GM18867 (cell line): ENCODE results near the gene NR1H2.
A peak's percentile ranks its signal among the peaks of the same experiment; 100 is the strongest.
"Not testable (repeated sequence)": the region's sequence is repeated elsewhere in the genome, so short reads cannot be mapped to it uniquely, and the experiment has no call there.

Experiments
- ATAC-seq: cut with Tn5 transposase; IDR thresholded peaks from one replicate; pipeline ENCODE4 v1.9.1; 2021; ENCODE audit warnings: mild to moderate bottlenecking, moderate library complexity; ENCODE audit not compliant: unreplicated experiment

Gene NR1H2

DNA sequence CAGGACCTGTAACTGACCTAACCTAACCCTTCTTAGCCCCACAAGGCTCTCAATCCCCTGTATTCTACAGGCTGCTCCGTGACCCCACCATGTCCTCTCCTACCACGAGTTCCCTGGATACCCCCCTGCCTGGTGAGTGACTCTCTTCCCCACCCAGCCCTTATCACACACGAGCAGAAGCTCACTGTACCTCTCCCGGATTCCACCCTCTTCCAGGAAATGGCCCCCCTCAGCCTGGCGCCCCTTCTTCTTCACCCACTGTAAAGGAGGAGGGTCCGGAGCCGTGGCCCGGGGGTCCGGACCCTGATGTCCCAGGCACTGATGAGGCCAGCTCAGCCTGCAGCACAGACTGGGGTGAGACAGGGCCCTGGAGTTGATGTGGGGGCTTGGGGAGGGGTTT lies 1.3 kb downstream of the NR1H2 start:
- no peak for ATAC-seq

DNA sequence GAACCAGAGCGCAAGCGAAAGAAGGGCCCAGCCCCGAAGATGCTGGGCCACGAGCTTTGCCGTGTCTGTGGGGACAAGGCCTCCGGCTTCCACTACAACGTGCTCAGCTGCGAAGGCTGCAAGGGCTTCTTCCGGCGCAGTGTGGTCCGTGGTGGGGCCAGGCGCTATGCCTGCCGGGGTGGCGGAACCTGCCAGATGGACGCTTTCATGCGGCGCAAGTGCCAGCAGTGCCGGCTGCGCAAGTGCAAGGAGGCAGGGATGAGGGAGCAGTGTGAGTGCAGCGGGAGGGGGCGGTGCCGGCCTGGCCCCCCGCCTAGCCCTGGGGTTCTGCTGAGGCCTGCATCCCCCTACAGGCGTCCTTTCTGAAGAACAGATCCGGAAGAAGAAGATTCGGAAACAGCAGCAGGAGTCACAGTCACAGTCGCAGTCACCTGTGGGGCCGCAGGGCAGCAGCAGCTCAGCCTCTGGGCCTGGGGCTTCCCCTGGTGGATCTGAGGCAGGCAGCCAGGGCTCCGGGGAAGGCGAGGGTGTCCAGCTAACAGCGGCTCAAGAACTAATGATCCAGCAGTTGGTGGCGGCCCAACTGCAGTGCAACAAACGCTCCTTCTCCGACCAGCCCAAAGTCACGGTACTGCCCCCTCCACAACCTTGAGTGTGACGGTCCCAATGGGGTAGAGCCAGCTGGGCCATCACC lies 2.1 kb downstream of the NR1H2 start:
- ATAC-seq, result no peak

DNA sequence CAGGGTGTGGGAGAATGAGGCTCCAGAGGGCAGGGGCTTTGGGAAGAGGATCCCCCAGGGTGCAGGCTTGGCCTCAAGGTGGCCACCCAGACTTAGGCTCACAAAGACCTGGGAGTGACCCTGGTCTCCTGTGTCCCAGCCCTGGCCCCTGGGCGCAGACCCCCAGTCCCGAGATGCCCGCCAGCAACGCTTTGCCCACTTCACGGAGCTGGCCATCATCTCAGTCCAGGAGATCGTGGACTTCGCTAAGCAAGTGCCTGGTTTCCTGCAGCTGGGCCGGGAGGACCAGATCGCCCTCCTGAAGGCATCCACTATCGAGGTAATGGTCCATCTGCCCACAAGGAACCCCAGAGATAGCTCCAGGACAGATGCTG lies 2.6 kb downstream of the NR1H2 start:
- ATAC-seq, result no peak

DNA sequence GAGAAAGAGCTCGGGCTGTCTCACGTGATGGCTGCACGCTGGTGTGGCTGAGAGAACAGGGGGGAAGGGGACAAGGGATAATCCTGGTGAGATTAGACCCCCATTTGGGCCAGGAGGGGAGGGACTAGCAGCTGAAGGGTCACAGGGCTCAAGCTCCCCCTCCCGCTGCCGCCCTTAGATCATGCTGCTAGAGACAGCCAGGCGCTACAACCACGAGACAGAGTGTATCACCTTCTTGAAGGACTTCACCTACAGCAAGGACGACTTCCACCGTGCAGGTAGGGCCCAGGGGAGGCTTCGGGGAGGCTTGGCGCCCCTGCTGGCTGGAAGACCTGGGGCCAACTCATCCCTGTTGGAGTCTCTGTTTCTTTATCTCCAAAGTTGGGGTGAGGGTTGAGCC lies 3.3 kb downstream of the NR1H2 start:
- ATAC-seq, result no peak

DNA sequence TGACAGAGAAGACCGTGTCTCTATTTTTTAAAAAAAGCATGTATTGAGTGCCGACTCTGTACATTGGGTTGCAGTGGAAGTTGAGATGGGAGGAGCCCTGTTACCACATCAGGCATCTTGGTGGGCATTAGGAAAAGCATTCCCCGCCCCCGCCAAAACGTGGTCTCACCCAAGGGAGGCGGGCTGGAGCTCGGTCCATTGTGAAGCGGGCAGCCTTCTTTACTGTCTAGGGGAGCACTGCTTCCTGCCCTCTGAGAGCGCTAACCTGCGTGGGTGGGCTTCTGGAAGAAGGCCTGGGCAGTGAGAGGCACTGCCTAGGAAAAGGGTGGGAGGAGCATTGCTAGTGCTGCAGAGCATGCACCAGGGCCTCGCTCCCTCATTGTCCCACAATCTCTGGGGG lies 3.9 kb downstream of the NR1H2 start:
- no peak for ATAC-seq

DNA sequence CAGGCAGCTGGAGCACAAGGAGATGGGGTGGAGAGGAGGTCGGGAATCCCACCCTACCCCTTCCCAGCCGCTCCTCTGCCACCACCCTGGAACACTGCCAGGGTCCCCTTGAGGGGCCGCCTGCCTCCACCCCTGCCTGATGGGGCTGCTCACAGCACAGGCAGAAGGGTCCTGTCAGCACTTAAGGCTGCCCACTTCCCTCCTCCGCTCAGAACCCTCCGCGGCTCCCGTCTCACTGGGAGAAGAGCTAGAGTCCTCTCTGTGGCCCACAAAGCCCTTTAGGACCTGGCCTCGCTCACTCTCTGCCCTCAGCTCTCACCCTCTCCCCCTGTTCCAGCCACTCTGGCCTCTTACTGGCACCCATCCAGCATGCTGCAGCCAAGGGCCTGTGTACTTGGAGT lies 4.5 kb downstream of the NR1H2 start:
- ATAC-seq, result no peak

DNA sequence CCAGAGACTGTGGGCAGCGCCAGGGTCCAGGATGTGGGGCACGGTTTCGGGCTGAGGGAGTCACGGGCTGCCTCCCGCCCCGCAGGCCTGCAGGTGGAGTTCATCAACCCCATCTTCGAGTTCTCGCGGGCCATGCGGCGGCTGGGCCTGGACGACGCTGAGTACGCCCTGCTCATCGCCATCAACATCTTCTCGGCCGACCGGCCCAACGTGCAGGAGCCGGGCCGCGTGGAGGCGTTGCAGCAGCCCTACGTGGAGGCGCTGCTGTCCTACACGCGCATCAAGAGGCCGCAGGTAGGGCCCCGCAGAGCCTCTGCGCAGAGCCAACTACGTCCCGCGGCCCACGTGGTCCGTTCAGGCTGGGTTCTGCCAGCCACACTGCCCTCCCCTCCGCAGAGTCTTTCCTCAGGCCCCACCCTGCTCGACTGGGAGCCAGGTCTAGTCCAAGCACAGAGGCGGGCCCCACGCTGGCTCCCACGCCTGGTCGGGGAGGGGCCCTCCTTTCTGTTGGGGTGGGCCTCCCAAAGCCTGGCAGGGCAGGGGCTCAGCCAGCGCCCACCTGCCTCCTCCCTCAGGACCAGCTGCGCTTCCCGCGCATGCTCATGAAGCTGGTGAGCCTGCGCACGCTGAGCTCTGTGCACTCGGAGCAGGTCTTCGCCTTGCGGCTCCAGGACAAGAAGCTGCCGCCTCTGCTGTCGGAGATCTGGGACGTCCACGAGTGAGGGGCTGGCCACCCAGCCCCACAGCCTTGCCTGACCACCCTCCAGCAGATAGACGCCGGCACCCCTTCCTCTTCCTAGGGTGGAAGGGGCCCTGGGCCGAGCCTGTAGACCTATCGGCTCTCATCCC lies 5.8 kb downstream of the NR1H2 start:
- ATAC-seq, result no peak

DNA sequence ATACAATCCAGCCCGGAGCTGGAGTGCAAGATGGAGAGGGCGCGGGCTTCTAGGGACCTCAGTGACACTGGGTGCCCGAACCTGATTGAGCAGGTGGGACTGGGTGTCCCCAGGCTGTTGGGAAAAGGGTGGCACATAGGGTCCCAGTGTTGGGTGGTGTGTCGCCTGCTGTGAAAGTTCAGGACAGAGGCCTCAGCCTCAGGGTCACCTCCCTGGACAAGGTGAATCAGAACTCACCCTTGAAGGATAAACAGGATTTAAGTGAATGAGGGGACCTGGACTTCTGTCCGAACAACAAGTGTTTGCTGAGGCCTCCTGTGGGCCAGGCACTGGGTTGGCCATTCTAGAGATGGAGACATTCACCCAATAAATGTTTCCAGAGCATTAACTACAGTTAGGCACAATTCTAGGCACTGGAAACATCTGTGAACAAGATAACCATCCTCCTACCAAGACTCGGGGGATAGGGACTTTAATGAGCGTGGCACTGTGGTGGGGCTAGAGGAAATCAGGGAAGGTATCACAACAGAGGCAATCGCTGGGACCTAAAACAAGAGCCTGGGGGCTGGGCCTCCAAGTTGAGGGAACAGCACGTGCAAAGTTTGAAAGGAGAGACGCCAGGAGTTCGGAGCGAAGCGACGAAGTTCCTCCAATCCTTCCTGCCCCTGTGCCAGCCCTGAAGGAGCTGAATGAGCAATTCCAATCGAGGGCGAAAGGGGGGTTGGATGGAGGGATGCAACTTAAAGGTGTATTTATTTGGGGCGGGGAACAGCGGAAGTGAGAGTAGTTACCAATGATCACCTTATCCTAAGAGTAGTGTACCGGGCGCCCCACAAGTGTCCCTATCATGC lies 7.0 kb downstream of the NR1H2 start:
- ATAC-seq, result no peak

DNA sequence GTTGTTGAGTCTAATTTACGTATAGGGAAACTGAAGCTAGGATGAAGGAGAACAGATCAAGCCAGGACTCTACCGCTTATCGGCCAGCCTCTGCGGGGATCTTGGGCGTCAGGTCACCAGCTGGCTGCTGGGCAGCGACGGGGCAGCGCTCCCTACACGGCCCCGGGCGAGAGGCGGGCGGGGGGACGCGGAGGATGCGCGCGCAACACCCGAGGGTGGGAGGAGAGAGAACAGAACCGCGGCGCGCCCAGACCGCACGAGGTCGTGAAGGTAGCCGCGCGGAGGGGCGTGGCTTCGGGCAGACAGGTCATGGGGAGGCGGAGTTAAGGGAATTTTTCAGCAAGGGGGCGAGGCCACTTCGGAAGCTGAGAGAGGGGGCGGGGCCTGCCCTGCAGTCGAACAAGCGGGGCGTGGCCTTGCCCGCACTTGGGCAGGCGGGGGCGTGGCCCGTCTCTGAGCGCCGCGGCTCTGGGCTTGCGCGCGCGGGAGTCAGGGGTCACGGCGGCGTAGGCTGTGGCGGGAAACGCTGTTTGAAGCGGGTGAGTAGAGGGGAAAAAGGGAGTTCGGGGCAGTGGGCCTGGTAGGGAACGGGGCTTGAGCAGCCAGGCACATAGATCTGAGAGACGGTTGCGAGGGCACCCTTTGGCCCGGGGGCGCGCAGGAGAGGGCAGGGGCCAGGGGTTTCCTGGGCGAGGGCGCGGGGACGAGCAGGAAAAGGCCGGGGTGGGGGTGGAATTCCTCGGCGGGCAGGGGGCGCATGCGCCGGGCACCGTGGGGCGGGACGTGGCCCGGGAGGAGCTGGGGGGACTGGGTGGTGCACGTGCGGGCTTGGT lies 7.8 kb downstream of the NR1H2 start, which contains the start of gene POLD1:
POLD1 (plus strand) TSS at position 496 of the 833 bp plus-strand sequence. CDS start 14,505 bp downstream, outside the sequence.
- peak; percentile 80 for ATAC-seq

DNA sequence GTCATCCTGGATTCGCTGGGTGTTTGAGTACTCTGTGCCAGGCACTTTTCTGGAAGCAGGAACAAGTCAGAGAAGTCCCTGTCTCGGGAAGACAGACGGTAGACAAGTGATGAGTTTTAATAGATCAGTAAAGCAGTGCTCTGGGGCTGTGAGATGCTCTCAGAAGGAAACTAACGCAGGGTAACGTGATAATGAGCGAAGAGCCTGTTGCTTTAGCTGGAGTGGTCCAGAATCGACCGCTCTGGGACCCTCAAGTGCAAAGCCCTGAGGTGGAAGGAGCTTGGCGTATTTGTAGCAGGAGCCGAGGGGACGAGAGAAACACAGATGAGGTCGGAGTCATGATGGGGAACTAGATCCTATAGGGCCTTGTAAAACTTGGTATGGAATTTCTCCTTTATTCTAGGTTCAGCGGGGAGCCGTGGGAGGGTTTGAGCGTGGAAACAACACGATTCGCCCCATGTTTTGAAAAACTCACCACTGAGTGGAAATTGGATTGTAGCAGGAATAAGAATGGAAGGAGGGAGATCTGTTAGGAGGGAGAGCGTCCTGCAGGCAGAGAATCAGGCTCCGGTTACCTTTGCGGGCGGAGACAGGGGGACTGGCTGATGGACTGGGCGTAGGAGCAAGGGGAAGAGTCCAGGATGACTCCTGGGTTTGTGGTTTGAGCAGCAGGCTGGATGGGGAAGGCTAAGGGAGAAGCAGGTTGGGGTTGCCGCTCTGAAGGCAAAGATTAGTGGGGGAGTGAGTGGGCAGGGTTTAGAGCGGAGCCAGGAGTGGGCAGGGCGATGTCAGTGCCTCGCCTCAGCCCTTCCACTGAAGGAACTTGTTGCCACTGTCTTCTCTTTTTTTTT lies 8.7 kb downstream of the NR1H2 start:
- no peak for ATAC-seq

DNA sequence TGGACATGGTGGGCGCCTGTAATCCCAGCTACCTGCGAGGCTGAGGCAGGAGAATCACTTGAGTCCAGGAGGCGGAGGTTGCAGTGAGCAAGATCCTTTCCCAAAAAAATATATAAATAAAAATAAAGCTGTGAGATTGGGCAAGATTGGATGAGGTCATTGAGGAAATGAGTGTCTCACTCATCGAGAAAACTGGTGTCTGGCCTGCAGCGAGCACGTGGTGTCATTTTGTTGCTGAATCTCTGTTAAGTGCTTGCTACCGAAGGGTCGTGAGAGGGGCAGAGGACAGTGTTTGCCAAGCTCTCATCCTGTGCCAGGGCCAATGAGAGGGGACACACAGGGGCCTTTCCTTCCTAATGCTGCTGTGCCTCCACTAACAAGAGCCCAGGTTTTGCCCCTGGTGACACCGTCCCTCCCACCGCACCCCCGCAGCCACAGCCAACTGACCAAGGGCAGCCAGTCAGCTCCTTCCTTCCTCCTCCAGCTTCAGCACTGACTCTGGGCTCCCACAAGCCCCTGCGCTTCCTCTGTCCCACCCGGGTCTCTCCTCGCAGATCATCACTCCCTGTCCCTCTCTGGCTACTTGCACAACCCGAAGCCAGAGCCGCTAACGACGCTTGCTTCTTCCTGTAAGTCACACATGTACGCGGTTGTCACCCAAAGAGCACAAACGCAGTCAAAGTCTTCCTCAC lies 11.1 kb downstream of the NR1H2 start:
- ATAC-seq, result no peak

DNA sequence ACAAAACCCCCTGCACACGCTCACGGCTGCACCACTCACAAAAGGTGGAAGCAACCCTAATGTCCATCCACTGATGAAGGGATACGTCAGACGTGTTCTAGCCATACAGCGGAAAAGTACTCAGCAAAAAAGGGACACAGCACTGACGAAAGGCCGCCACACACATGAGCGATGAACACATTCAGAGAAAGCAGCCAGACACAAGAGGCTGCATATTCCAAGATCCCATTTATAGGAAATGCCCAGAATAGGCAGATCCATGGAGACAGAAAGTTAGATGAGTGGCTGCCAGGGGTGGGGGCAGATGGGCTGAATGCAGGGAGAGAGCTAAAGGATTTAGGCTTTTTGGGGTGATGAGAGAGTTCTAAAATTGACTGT lies 11.6 kb downstream of the NR1H2 start:
- ATAC-seq, result no peak

DNA sequence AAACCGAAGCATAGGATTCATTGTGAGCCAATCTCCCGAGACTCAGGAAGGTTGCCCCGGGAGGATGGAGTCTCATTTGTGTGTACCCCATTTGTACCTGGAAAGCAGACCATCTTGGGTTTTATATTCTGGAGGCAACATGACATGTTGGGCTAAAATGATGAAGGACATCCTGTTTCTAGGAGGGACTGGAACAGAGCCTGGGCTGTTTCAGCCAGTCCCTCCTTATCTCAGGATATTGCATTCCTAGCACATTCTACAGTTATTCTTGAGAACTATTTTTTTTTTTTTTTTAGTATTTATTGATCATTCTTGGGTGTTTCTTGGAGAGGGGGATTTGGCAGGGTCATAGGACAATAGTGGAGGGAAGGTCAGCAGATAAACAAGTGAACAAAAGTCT lies 14.0 kb downstream of the NR1H2 start:
- ATAC-seq, result not testable (repeated sequence)

DNA sequence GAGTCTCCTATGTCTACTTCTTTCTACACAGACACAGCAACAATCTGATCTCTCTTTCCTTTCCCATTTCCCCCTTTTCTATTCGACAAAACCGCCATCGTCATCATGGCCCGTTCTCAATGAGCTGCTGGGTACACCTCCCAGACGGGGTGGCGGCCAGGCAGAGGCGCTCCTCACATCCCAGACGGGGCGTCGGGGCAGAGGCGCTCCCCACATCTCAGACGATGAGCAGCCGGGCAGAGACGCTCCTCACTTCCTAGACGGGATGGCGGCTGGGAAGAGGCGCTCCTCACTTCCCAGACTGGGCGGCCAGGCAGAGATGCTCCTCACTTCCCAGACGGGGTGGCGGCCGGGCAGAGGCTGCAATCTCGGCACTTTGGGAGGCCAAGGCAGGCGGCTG lies 14.7 kb downstream of the NR1H2 start:
- not testable (repeated sequence) for ATAC-seq

DNA sequence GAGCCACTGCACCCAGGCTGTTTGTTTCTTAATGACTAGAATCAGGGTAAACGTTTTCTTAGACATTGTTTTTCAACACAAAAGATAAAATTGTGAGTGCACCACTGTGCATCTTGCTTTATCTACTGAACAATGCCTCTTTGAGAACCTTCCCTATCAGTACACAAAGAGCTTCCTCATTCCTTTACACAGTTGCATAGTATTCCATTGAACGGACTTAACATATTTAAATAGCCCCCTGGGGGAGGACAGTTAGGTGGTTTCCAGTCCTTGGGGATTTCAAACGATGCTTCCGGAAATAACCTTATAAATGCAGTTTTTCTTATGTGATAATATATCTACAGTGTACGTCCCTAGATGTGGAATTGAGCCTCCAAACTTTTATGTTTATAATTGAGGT lies 16.5 kb downstream of the NR1H2 start:
- no peak for ATAC-seq

DNA sequence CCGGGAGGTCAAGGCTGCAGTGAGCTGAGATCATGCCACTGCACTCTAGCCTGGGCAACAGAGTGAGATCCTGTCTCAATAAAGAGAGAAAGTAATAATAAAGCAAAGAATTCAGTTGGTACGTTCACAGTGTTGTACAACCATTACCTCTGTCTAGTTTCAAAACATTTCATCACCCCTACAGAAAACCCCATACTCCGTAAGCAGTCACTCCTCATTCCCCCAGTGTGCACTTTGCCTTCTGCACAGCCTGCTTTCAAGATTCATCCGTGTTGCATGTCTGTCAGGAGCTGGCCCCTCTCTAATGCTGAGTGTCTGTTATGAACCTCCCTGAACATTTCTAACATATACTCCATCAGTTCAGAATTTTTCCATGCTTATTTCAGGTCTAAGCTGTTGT lies 17.3 kb downstream of the NR1H2 start:
- no peak for ATAC-seq

DNA sequence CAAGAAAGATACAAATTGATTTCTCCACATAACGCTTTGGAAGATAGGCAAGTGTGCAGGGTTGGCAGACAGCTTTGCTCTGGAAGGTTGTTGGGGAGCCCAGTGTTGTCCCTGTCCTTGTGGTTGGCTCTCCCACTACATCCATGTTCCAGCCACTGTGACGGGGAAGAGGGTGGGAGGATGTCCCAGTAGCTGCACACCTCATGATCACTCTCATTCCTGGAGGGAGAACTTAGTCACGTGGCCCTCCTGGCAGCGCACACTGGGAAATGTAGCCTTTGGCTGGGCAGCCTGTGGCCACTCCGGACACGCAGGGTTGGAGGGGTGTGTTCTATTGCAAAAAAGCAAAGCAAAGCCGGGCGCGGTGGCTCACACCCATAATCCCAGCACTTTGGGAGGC lies 17.8 kb downstream of the NR1H2 start:
- no peak for ATAC-seq

DNA sequence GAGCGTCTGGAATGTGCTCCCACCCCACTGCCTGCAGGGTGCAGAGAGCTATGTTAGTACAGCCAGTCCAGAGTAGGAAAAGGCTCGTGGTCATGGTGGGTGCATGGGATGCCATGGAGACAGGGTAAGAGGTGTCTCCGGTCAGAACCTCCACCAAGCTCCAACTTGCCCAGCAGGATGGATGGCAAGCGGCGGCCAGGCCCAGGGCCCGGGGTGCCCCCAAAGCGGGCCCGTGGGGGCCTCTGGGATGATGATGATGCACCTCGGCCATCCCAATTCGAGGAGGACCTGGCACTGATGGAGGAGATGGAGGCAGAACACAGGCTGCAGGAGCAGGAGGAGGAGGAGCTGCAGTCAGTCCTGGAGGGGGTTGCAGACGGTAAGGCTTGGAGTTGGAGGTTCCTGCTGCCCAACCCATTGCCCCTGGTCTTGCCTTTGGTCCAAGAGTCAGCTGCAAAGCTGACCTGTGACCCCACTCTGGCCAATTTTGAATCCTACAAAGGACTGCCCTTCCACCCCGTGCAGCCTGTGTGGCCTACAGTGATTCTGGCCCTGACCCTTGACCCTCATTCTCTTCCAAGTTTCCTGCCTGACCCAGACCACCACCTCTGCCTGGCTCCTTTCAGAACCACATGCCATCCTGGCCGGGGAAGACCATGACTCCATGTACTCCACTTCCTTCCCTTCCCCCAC lies 22.6 kb downstream of the NR1H2 start:
- no peak for ATAC-seq

DNA sequence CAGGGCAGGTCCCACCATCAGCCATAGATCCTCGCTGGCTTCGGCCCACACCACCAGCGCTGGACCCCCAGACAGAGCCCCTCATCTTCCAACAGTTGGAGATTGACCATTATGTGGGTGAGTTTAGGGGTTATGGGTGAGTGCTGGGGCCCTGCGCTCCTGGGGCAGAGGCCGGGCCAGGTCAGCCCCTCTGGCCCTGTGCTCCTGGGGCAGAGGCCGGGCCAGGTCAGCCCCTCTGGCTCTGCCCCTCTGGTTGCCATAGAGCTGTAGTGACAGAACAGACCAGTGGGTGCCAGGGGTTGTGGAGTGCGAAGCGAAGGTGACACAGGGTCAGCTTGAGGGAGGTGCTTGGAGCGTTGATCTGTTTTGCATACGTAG lies 23.1 kb downstream of the NR1H2 start:
- ATAC-seq, result no peak
